Measurements from ENCODE around the gene SCN3B.

SCN3B gene

GRCh38 chr11:123594188-123594901 lies 60.1 kb downstream of the SCN3B start:
- no peak for DNase-seq

DNA sequence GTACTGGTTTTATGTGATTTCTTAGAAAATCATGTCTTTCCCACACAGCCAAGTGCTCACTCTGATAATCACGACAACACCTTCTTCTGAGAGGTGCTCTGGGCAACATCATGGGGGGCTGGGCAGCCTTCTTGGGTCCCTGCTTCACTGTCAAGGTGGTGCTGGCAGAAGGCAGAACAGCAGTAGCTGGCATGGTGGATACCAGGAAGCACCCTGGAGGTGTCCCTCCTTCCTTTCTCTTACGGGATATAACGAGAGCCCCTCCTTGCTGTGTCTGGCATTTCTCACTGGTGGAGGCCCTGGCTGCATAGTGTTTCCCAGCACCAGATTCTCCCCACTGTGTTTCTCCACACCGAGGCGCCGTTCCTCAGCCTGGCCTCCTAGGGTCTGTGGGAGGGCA lies 60.9 kb downstream of the SCN3B start:
- DNase-seq: no peak

- no peak for DNase-seq
Observed at GRCh38 chr11:123590296-123590912, 64.0 kb downstream of the SCN3B start.

DNA sequence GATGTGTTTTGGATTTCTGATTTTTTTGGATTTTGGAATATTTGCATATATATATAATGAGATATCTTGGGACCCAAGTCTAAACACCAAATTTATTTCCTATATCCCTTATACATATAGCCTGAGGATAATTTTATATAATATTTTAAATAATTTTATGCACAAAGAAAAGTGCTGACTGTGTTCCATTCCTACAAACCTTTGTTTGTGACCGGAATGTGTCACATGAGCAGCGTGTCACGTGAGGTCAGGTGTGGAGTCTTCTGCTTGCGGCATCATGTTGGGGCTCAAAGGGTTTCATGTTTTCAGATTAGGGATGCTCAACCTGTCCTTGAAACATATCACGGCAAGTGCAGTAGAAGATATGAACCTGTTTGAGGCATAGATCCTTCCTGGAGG lies 65.6 kb downstream of the SCN3B start:
- no peak for DNase-seq

DNA sequence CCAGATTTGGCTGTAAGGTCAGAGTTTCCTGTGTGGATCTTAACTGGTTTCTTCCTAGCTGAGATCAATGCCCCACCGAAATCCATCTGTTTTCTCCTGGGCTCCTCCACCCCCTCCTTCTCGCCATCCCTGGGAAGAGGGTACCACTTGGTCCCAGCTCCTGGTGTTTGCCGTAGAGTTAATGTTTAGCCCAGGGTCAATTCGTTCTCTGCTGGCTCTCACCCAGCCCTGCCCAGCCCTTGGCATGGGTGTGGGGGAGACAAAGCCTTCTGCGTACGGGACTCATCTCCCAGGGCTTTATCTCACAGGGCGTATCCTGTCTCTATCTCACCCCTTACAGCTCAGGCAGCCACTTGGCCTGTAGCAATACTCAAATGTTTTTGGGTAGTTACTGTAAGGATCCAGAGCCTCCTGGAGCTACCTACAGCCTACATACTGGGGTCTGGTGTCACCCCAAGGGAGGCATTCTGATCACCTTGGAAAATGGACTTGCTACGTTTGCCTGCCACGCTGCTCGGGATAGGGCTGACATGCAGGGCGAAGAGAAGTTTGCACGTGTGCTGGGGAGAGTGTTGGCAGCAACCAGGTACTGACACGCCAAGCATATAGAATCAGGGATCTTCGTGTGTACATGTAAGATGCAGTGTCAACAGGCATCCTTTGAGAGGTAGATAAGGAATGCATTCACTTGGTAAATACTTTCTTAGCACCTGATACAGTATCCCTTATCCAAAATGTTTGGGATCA lies 66.1 kb downstream of the SCN3B start:
- DNase-seq: no peak

- no peak for DNase-seq
Observed at GRCh38 chr11:123587559-123587958, 66.9 kb downstream of the SCN3B start.

- no peak for DNase-seq
Observed at GRCh38 chr11:123587044-123587443, 67.4 kb downstream of the SCN3B start.

DNA sequence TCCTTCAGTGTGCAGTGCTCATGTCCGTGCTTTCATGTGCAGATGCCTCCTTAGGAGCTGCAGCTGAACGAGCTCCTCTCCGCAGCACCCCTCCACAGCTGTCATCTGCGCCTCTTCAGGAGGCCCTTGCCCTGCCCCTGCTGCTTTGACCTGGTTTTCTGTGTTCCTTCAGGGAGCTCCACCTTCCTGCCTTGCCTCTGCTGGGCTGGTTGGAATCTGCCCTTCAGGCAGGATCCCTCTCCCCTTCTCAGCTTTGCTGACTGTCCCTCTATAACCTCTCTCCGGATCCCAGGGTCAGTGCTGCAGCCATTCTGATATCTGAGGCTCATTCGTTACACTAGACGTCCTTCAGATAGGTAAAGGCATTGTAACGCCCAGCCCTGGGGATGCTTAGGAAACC lies 67.9 kb downstream of the SCN3B start:
- no peak for DNase-seq

GRCh38 chr11:123585706-123586105 lies 68.7 kb downstream of the SCN3B start:
- no peak for DNase-seq

GRCh38 chr11:123585206-123585605 lies 69.2 kb downstream of the SCN3B start:
- no peak for DNase-seq

GRCh38 chr11:123584737-123585136 lies 69.7 kb downstream of the SCN3B start:
- no peak for DNase-seq

DNA sequence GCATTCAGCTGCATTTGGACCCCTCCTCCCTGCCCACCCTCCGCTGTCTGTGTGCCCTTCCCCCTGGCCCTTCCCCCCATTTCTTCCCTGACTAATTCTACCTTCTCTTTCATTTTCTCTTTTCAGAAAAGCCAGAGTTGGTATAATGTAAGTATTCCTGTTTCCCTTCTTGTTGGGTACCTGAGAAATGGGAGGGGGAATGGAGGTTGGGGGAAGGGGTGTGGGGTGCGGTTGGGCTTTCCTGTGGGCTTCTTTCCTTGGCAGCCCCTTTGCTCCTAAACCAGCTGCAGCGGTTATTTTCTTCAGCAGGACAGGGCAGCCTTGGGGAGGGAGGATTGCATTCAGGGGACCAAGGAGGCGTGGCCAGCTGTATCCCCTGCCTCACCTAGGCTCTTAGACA lies 70.2 kb downstream of the SCN3B start:
- DNase-seq: no peak

DNA sequence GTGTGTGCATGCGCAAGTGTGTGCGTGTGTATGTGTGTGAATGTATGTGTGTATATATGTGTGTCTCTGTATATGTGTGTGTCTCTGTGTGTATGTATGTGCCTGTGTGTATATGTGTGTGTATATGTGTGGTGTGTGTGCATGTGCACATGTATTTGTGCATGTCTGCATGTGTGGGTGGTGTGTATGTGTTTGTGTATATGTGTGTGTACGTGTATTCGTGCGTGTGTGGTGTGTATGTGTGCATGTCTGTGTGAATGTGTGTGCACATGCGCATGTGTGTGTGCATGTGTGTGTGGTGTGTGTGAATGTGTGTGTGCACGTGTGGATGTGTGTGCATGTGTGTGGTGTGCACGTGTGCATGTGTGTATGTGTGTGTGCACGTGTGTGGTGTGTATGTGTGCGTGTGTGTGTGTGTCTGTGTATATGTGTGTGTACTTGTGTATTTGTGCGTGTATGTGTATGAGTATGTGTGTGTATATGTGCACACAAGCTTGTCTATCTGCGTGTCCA lies 71.4 kb downstream of the SCN3B start:
- DNase-seq: no peak

GRCh38 chr11:123581651-123582399 lies 72.6 kb downstream of the SCN3B start:
- DNase-seq: no peak

GRCh38 chr11:123580557-123581275 lies 73.7 kb downstream of the SCN3B start:
- peak; percentile 59 to 64 for DNase-seq

DNA sequence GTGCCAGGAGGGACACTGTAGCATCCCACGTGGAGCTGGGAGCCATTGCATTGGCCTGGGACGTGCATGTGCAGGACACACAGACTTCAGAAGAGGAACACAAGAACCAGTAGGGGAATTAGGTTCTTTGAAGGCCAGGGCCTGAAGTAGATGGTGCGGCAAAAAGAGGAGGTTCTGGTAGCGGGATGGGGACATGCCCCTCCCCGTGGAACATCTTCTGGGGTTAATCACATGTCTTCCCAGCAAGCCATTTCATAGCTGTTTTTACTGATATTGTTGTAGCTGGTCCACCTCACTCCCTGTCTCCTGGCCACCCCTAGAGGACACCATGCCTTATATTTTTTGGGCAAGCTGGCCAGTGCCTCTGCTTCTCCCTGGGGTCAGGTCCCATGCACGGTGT lies 74.3 kb downstream of the SCN3B start:
- no peak for DNase-seq

DNA sequence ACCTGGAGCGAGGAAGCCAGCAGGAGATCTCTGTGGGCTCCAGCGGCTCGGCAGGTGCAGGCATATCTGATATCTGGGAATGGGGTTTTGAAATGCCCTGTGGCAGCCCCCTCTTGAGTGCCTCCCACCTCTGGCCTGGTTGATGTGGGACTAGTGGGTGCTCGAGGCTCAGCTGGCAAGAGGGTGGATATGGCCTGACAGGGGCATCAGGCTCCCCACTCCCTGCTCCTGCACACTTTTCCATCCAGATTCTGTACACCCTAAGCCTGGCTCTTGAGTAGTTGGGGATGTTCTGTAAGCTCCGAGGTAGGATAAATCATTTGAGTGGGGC lies 75.0 kb downstream of the SCN3B start:
- no peak for DNase-seq

Data from CD4-positive, alpha-beta T cell treated with Interleukin-4 for 1 hour (primary cell).